Measurements from ENCODE around the gene TBC1D26. TPM values are rescaled to one million over a fixed set of nuclear protein-coding genes. Genes with fewer than 3 reads are reported as not detected.
"Not testable (repeated sequence)": the region's sequence is repeated elsewhere in the genome, so short reads cannot be mapped to it uniquely, and the experiment has no call there.

Gene TBC1D26
- total RNA-seq, 1 donor from 2014 or later, result 0.47 TPM

DNA sequence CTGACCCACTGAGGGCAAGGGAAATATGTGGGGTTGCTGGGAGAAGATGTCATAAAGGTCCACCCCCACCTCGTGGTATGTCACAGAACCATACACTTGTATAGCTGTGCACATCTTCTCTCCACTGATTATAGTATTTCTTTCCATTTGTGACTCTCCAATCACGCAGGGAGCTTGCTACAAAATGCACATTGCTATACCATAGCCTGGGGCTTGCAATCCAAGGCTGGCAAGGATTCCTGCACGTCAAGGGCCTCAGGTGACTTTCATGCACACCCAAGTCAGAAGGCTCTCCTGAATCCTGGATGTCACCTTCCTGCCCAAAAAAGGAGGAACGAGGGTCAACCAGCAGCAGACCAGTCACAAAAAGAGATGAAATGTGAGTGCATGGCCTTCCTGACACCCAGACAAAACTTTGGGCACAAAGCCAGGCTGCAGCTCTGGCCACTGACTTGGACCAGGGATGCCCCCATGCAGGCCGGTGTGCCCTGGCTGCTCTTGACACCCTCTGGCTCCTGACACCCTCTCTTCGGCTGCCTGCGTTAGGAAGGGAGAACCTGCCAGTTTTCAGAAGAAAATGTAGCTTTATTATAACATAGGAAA is 12.1 kb downstream of the TBC1D26 start:
- DNase-seq (ENCODE audit: low spot score), result no peak

DNA sequence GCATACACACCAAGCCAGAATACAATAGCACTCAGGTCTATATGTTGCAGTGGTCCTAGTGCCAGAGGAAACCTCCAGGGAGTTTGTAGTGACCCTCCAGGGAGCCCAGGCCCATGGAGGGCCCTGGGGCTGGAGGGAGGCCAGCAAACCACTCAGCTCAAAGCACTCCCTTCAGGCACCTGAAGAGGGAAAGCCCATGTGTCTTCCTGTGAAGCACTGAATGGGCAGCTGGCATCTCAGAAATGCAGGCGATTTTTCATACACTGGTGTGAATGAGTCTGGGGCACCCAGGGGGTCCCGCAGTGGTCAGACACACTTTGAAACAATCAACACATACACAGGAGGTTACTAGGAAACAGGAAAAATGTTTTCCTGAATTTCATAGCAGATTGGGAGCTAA is 12.8 kb downstream of the TBC1D26 start:
- DNase-seq (ENCODE audit: low spot score), result no peak

DNA sequence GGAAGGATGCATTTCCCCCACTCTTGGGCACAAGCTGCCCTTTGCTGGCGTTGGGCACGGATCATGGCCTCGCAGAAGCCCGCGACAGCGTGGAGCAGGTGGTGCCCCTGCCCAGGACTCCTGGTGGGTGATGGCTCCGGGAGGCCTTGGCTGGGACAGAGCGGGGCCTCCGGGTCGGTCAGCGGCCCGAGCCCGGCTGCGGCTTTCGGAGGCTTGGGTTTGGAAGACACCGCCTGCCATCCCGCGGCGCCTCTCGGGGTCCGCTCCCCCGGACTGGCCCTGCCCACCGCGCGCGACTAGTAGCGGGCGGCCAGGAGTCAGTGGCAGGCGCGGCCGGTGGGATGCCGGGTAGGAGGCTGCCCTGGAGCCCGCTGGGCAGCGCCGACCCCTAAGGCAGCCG is 17.3 kb downstream of the TBC1D26 start:
- DNase-seq (ENCODE audit: low spot score), result not testable (repeated sequence)

DNA sequence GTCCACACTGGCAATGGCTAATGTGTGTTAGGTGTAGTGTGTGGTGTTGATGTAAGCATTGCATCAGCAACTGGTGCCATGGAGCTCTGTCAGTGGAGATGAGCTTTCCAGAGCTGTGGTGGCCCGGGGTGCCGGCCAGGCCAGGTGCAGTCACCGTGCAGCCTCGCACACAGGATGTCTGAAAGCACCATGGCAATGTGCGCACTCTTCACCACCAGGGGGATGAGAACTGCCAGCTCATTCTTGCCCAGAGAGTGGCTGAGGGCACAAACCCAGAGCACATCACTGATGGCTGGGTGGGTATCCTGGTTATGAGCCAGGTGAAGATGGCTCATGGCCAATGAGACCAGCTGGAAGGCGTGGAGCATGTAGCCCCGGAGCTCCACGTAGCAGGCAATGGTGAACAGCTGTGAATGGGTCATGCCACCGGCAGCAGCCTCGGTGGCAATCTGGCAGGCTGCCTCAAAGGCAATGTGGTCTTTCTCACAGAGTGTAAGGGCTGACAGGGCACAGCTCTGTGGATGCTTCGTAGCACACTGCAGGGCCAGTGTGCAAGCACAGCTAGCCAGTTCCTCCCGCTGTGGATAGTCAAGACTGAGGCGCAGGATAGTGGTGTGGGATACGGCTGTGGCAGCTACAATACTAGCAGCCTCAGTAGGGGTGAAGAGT is 36.9 kb downstream of the TBC1D26 start:
- DNase-seq (ENCODE audit: low spot score), result not testable (repeated sequence)

DNA sequence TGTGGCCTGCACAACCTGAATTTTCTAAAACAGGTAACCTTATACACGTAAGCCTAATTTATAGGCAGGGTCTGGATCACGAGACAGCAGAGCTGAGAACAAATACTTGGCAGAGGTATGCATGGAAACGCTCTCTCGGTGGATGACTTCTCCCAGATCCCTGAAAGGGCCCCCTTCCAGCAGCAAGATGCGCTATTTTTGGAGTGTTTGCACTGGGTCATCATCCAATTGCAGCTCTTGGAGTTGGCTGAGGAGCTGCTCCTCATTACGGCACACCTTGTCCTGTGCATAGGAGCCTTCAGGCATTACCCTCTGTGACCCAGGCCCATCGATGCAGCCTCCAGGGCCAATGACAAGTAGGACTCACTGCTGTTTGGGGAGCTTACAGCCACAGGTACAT is 38.6 kb downstream of the TBC1D26 start:
- not testable (repeated sequence) for DNase-seq (ENCODE audit: low spot score)

DNA sequence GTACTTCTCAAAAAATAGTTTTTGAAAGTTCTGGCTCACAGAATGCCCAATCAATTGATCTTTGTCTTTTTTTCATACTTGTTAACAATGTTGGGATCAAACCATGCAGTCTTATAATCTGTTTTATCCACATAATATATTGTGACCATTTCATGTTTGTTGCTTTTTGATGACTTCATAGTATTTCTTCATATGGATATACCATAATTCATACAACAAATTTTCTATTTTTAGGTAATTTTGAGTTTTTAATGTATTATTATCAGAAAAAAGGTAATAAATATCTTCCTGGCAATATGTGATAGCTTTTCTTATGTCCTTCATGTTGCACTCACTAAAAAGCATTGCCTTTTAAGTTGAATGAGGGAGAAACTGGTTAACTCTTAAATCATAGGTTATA is 44.8 kb downstream of the TBC1D26 start:
- no peak for DNase-seq (ENCODE audit: low spot score)

DNA sequence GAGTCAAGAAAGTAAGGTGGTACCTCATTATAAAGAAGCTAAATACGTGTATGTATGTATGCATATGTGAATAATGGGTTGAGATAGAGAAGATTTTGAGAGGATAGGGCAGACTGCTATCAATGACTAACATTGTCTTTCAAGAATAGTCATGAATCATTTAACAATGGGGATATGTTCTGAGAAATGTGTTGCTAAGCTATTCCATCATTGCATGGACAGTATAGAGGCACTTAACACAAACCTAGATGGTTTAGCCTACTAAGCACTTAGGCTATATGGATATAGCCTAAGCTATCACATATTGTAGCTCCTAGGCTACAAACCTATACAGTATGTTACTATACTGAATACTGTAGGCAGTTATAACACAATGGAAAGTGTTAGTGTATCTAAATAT is 45.2 kb downstream of the TBC1D26 start:
- DNase-seq (ENCODE audit: low spot score), result no peak

DNA sequence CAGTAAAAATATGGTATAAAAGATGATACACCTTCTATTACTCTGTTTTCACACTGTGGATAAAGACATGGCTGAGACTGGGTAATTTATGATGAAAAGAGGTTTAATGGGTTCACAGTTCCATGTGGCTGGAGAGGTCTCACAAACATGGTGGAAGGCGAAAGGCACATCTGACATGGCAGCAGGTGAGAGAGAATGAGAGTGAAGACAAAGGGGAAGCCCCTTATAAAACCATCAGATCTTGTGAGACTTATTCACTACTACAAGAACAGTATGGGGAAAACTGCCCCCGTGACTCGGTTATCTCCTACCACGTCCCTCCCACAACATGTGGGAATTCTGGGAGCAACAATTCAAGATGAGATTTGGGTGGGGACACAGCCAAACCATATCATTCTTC is 45.6 kb downstream of the TBC1D26 start:
- no peak for DNase-seq (ENCODE audit: low spot score)

DNA sequence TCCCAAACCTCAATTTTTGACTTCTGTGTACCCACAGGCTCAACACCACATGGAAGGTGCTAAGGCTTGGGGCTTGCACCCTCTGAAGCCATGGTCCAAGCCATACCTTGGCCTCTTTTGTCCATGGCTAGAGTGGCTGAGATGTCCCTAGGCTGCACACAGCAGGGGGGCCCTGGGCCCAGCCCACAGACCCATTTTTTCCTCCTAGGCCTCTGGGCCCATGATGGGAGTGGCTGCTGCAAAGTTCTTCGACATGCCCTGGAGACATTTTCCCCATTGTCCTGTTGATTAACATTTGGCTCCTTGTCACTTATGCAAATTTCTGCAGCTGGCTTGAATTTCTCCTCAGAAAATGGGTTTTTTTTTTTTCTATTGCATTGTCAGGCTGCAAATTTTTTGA is 47.0 kb downstream of the TBC1D26 start:
- DNase-seq (ENCODE audit: low spot score), result no peak

DNA sequence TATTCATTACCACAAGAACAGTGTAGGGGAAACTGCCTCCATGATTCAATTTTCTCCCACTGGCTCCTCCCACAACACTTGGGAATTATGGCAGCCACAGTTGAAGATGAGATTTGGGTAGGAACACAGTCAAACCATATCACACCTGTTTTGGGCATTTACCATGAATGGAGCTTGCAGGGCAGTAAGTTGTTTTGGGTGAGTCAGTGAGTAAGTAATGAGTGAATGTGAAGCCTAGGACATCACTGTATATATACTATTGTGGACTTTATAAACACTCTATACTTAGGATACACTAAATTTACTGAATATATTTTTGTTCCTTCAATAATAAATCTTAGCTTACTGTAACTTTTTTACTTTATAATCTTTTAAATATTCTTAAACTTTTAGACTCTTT is 48.1 kb downstream of the TBC1D26 start:
- DNase-seq (ENCODE audit: low spot score), result no peak

DNA sequence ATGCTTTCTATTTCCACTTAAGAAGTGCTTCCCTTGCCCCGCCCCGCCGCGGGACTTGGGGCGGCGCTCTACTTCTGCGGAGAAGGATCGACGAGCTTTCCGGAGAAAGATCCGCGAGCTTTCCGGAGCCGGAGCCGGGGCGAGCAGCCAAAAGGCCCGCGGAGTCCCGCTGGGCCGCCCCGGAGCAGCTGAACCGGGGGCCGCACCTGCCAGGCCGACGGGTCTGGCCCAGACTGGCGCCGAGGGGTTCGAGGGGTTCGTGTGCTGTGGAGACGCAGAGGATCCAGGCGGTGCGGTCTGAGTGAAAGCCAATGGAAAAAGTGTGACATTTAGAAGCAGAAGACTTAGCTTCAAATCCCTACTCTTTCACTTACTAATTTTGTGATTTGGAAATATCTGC is 50.8 kb downstream of the TBC1D26 start:
- peak; percentile 64 for DNase-seq (ENCODE audit: low spot score)

DNA sequence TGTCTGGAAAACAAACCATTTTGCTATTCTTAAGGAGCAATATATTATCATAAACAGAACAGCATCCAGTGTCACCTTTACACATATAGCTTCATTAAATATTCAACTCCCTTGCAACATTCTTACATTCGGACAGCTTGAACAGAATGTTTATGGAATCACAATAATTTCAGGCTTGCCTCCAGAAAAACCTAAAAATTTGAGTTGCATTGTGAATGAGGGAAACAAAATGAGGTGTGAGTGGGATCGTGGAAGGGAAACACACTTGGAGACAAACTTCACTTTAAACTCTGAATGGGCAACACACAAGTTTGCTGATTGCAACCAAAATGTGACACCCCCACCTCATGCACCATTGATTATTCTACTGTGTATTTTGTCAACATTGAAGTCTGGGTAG is 51.4 kb downstream of the TBC1D26 start:
- DNase-seq (ENCODE audit: low spot score), result no peak

DNA sequence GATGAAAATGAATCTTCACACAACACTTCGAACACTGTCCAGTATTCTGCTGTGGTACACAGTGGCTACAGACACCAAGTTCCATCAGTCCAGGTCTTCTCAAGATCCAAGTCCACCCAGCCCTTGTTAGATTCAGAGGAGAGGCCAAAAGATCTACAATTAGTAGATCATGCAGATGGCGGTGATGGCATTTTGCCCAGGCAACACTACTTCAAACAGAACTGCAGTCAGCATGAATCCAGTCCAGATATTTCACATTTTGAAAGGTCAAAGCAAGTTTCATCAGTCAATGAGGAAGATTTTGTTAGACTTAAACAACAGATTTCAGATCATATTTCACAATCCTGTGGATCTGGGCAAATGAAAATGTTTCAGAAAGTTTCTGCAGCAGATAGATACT is 52.3 kb downstream of the TBC1D26 start:
- DNase-seq (ENCODE audit: low spot score), result peak; percentile 63

DNA sequence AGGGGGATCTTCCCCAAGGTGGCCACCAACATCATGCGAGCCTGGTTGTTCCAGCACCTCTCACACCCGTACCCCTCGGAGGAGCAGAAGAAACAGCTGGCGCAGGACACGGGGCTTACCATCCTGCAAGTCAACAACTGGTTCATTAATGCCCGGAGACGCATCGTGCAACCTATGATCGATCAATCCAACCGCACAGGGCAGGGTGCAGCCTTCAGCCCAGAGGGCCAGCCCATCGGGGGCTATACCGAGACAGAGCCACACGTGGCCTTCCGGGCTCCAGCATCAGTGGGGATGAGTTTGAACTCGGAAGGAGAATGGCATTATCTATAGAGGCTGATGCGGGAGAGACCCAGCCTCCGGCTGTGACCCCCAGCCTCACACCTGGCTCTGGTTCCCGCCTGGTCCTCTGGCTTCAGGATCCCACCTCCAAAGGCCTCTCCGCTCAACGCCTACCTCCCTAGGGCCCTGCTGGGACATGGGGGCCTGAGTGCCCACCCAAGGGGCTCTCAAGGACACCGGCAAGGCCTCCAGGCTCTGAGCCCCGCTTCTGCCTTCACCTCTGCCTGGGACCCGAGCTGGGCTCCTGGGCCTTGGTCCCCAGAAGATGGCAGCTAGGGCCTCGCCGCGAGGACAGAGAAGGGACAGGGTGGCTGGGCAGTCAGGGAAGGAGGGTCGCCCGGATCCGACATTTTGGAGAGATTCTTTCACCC is 55.4 kb downstream of the TBC1D26 start:
- not testable (repeated sequence) for DNase-seq (ENCODE audit: low spot score)

DNA sequence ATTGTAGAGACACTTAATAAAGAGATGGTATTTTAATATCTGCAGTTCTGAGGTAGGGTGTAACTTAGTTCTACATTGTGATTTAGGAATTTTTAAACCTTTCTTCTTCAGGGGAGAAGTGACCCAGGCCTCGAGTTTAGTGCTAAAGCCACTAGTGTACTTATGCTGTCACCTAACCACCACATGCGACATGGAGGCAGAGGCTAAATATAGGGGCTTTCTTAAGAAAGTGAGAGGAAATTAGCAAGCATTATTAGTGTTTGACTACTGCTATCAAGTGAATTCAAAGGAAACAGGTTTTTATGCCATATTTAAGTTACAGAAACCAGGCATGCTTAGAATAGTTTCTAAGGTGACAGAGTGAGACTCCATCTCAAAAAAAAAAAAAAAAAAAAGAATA is 56.3 kb downstream of the TBC1D26 start:
- DNase-seq (ENCODE audit: low spot score), result not testable (repeated sequence)

Other genes starting within 250 kb of the TBC1D26 start
- 39.3 TPM for gene TVP23C, start 168.8 kb upstream of the TBC1D26 start, total RNA-seq
- 15.4 TPM for gene FBXW10B, start 112.6 kb upstream of the TBC1D26 start, total RNA-seq
- 68.6 TPM for gene TRIM16, start 48.0 kb upstream of the TBC1D26 start, total RNA-seq
- gene ZNF286A, start 32.5 kb upstream of the TBC1D26 start, total RNA-seq, result 14.2 TPM
- gene ADORA2B, start 212.8 kb downstream of the TBC1D26 start, total RNA-seq, result 5.2 TPM

Data from ureter (tissue), 1 donor.